ENCODE data around the gene CYFIP2.

CYFIP2 gene

GRCh38 chr5:157285310-157286035 is 19.6 kb downstream of the CYFIP2 start:
- TF ChIP-seq GABPA (IDR thresholded peaks at IDR 0.05; ENCODE audit: low read depth) (no peak), REST (IDR thresholded peaks at IDR 0.05; ENCODE audit: insufficient replicate concordance, low read depth) (no peak), SPI1 (IDR thresholded peaks at IDR 0.05; ENCODE audit: borderline replicate concordance, low read depth) (no peak), CTCF (IDR thresholded peaks at IDR 0.05; ENCODE audit: insufficient read depth, low read length) (no peak), POLR2AphosphoS5 (IDR thresholded peaks at IDR 0.05; ENCODE audit: low read depth) (no peak)

GRCh38 chr5:157286761-157287211 is 20.9 kb downstream of the CYFIP2 start:
- no peak for TF ChIP-seq CTCF (IDR thresholded peaks at IDR 0.05; ENCODE audit: insufficient read depth, low read length)
- TF ChIP-seq SPI1 (IDR thresholded peaks at IDR 0.05; ENCODE audit: borderline replicate concordance, low read depth): no peak
- TF ChIP-seq POLR2AphosphoS5 (IDR thresholded peaks at IDR 0.05; ENCODE audit: low read depth): no peak
- no peak for TF ChIP-seq GABPA (IDR thresholded peaks at IDR 0.05; ENCODE audit: low read depth)
- no peak for TF ChIP-seq REST (IDR thresholded peaks at IDR 0.05; ENCODE audit: insufficient replicate concordance, low read depth)
- no peaks in the 10 kb centered on the region for H3K27me3 ChIP-seq (ENCODE audit: insufficient read depth, poor library complexity, severe bottlenecking)
- DNase-seq (ENCODE audit: low read depth in 1 of 2, low spot score in 1 of 2): no peak
- no peak overlapping the region for H3K4me3 ChIP-seq (replicated peaks; ENCODE audit: insufficient read depth, low read length)
- H3K27ac ChIP-seq (replicated peaks): no peak overlapping the region

More at GRCh38 chr5:157285310-157286035, 19.6 kb downstream of the CYFIP2 start:
- DNase-seq (ENCODE audit: low read depth in 1 of 2, low spot score in 1 of 2): no peak
- no peak overlapping the region for H3K4me3 ChIP-seq (replicated peaks; ENCODE audit: insufficient read depth, low read length)
- H3K27ac ChIP-seq (replicated peaks): no peak overlapping the region
- H3K27me3 ChIP-seq (ENCODE audit: insufficient read depth, poor library complexity, severe bottlenecking): no peaks in the 10 kb centered on the region

- Histone ChIP-seq H3K27ac (replicated peaks) (no peak overlapping the region), H3K27me3 (ENCODE audit: insufficient read depth, poor library complexity, severe bottlenecking) (no peaks in the 10 kb centered on the region), H3K4me3 (replicated peaks; ENCODE audit: insufficient read depth, low read length) (no peak overlapping the region)
- TF ChIP-seq REST (IDR thresholded peaks at IDR 0.05; ENCODE audit: insufficient replicate concordance, low read depth): no peak
- TF ChIP-seq POLR2AphosphoS5 (IDR thresholded peaks at IDR 0.05; ENCODE audit: low read depth): no peak
- no peak for TF ChIP-seq SPI1 (IDR thresholded peaks at IDR 0.05; ENCODE audit: borderline replicate concordance, low read depth)
- DNase-seq (ENCODE audit: low read depth in 1 of 2, low spot score in 1 of 2): no peak
Observed at GRCh38 chr5:157288405-157289163, 22.7 kb downstream of the CYFIP2 start.

Measured in HL-60 (cell line).